ENCODE data around the gene ST8SIA5. TPM values are rescaled to one million over a fixed set of nuclear protein-coding genes. Genes with fewer than 3 reads are reported as not detected.

ST8SIA5 gene
- total and polyA plus RNA-seq, 9 donors, result 0.35 to 1.3 (median 0.52) TPM; not detected in 1

DNA sequence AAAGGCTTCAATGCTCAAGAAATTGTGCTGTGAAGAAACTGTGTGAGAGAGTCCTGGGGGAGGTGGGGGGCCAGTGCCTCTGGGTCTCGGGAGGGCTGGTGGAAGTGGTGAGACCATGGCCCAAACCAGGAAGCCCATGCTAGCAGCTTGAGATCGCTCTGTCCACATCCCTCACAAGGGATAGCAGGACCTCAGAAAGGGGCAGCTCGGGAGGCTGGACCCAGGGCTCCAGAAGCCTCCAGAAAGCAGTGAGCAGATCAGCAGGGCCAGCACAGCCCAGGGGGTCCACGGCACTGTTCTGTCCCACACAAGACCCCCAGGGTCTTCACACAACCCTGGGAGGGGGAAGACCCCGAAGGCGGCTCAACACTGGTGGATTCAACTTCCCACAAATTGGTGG is 24.1 kb downstream of the ST8SIA5 start:
- intact Hi-C loops (cut with DNase I), result no loop called here
- H3K27ac ChIP-seq, result no peak overlapping the region

DNA sequence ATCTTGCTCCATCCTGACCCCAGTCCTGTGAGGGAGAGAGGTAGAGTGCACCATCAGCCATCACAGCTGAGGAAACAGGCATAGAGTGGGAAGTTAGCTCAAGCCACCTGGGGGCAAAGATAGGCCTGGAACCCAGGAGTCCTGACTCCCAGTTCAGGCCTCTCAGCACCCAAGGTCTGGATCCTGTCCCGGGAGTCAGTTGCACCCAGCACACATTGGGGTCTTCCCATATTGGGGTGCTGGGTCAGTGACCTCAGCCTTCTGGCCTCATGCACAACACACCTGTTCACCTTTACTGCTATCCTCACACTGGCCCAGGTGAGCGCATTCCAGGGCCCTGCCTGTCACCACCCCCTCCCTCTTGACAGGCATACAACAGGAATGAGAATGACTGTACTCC is 24.7 kb downstream of the ST8SIA5 start:
- TF ChIP-seq CTCF (IDR thresholded peaks at IDR 0.05), result no peak
- TF ChIP-seq POLR2A (IDR thresholded peaks at IDR 0.05), result no peak
- TF ChIP-seq EP300 (IDR thresholded peaks at IDR 0.05), result no peak
- Histone ChIP-seq H3K4me3 (no peak overlapping the region), H3K27ac (no peak overlapping the region), H3K9me3 (no peaks in the 10 kb centered on the region), H3K36me3 (no peaks in the 10 kb centered on the region), H3K27me3 (no peaks in the 10 kb centered on the region), H3K4me1 (ENCODE audit: insufficient read depth) (no peaks in the 10 kb centered on the region)
- 93 to 97% (median 95%) methylated on average over 2 of the region's 2 CpGs for WGBS, 3 donors
- no peak for DNase-seq
- intact Hi-C loops (cut with DNase I), result no loop called here

More for the DNA sequence above, 24.1 kb downstream of the ST8SIA5 start:
- Histone ChIP-seq H3K4me1 (ENCODE audit: insufficient read depth) (no peaks in the 10 kb centered on the region), H3K9me3 (no peaks in the 10 kb centered on the region), H3K36me3 (no peaks in the 10 kb centered on the region), H3K4me3 (no peak overlapping the region), H3K27me3 (no peaks in the 10 kb centered on the region)
- WGBS, 3 donors, result 87 to 94% (median 88%) methylated on average over 6 of the region's 6 CpGs
- no peak for DNase-seq
- TF ChIP-seq POLR2A (IDR thresholded peaks at IDR 0.05) (no peak), EP300 (IDR thresholded peaks at IDR 0.05) (no peak), CTCF (IDR thresholded peaks at IDR 0.05) (no peak)

- WGBS, 3 donors, result 80 to 86% (median 84%) methylated on average over 8 of the region's 8 CpGs
- intact Hi-C loops (cut with DNase I), result no loop called here
- Histone ChIP-seq H3K36me3 (no peaks in the 10 kb centered on the region), H3K4me1 (ENCODE audit: insufficient read depth) (no peaks in the 10 kb centered on the region), H3K27me3 (no peaks in the 10 kb centered on the region), H3K27ac (no peak overlapping the region), H3K9me3 (no peaks in the 10 kb centered on the region), H3K4me3 (no peak overlapping the region)
- TF ChIP-seq POLR2A (IDR thresholded peaks at IDR 0.05) (no peak), EP300 (IDR thresholded peaks at IDR 0.05) (no peak), CTCF (IDR thresholded peaks at IDR 0.05) (no peak)
- DNase-seq, result no peak
Observed at GRCh38 chr18:46731316-46731715, 25.5 kb downstream of the ST8SIA5 start.

- Histone ChIP-seq H3K27ac (no peak overlapping the region), H3K27me3 (no peaks in the 10 kb centered on the region), H3K36me3 (no peaks in the 10 kb centered on the region), H3K9me3 (no peaks in the 10 kb centered on the region), H3K4me3 (no peak overlapping the region), H3K4me1 (ENCODE audit: insufficient read depth) (no peaks in the 10 kb centered on the region)
- TF ChIP-seq POLR2A (IDR thresholded peaks at IDR 0.05), result no peak
- no peak for TF ChIP-seq EP300 (IDR thresholded peaks at IDR 0.05)
- TF ChIP-seq CTCF (IDR thresholded peaks at IDR 0.05), result no peak
- DNase-seq, result no peak
- WGBS, 3 donors, result 88 to 92% (median 92%) methylated on average over 6 of the region's 6 CpGs
- intact Hi-C loops (cut with DNase I), result no loop called here
Observed at GRCh38 chr18:46728219-46728930, 28.5 kb downstream of the ST8SIA5 start.
